Measurements from ENCODE around the gene PIPOX.

The PIPOX gene

GRCh38 chr17:29042679-29043538 lies at the start of gene PIPOX:
Gene PIPOX, plus strand, starts transcription at chr17:29043141. Its CDS starts 85 bp downstream, at chr17:29043226.
- TF ChIP-seq GATA1 (IDR thresholded peaks at IDR 0.05; ENCODE audit: low read depth, low read length) (no peak), POLR2A (IDR thresholded peaks at IDR 0.05; ENCODE audit: low read length) (no peak)
- DNase-seq, result peak in 1 of 2 experiments; percentile 30

- TF ChIP-seq GATA1 (IDR thresholded peaks at IDR 0.05; ENCODE audit: low read depth, low read length) (no peak), POLR2A (IDR thresholded peaks at IDR 0.05; ENCODE audit: low read length) (no peak)
- DNase-seq, result no peak
Measured at GRCh38 chr17:28993645-28994426, 49.1 kb upstream of the PIPOX start.

GRCh38 chr17:28996554-28997096 lies 46.3 kb upstream of the PIPOX start:
- DNase-seq, result no peak
- TF ChIP-seq GATA1 (IDR thresholded peaks at IDR 0.05; ENCODE audit: low read depth, low read length), result no peak
- TF ChIP-seq POLR2A (IDR thresholded peaks at IDR 0.05; ENCODE audit: low read length), result no peak

GRCh38 chr17:28997806-28998205 lies 45.1 kb upstream of the PIPOX start:
- no peak for TF ChIP-seq POLR2A (IDR thresholded peaks at IDR 0.05; ENCODE audit: low read length)
- TF ChIP-seq GATA1 (IDR thresholded peaks at IDR 0.05; ENCODE audit: low read depth, low read length), result no peak
- no peak for DNase-seq

- TF ChIP-seq POLR2A (IDR thresholded peaks at IDR 0.05; ENCODE audit: low read length) (no peak), GATA1 (IDR thresholded peaks at IDR 0.05; ENCODE audit: low read depth, low read length) (no peak)
- DNase-seq, result no peak
Measured at GRCh38 chr17:28999206-28999605, 43.7 kb upstream of the PIPOX start.

- TF ChIP-seq GATA1 (IDR thresholded peaks at IDR 0.05; ENCODE audit: low read depth, low read length) (no peak), POLR2A (IDR thresholded peaks at IDR 0.05; ENCODE audit: low read length) (no peak)
- no peak for DNase-seq
Measured at GRCh38 chr17:29000973-29001372, 42.0 kb upstream of the PIPOX start.

GRCh38 chr17:29002811-29003210 lies 40.1 kb upstream of the PIPOX start:
- TF ChIP-seq POLR2A (IDR thresholded peaks at IDR 0.05; ENCODE audit: low read length), result no peak
- no peak for TF ChIP-seq GATA1 (IDR thresholded peaks at IDR 0.05; ENCODE audit: low read depth, low read length)
- DNase-seq, result no peak

GRCh38 chr17:29003289-29003688 lies 39.7 kb upstream of the PIPOX start:
- DNase-seq, result no peak
- no peak for TF ChIP-seq POLR2A (IDR thresholded peaks at IDR 0.05; ENCODE audit: low read length)
- no peak for TF ChIP-seq GATA1 (IDR thresholded peaks at IDR 0.05; ENCODE audit: low read depth, low read length)

- TF ChIP-seq GATA1 (IDR thresholded peaks at IDR 0.05; ENCODE audit: low read depth, low read length) (no peak), POLR2A (IDR thresholded peaks at IDR 0.05; ENCODE audit: low read length) (no peak)
- peak in 1 of 2 experiments; percentile 10 for DNase-seq
Measured at GRCh38 chr17:29004081-29004692, 38.8 kb upstream of the PIPOX start.

- DNase-seq, result peak; percentile 68 to 70
- TF ChIP-seq GATA1 (IDR thresholded peaks at IDR 0.05; ENCODE audit: low read depth, low read length) (no peak), POLR2A (IDR thresholded peaks at IDR 0.05; ENCODE audit: low read length) (no peak)
Measured at GRCh38 chr17:29005936-29006511, 36.9 kb upstream of the PIPOX start, which contains the start of gene SEZ6. Gene SEZ6, minus strand, starts transcription at chr17:29006033. Its CDS starts 164 bp downstream, at chr17:29005869.

- no peak for TF ChIP-seq GATA1 (IDR thresholded peaks at IDR 0.05; ENCODE audit: low read depth, low read length)
- TF ChIP-seq POLR2A (IDR thresholded peaks at IDR 0.05; ENCODE audit: low read length), result no peak
- no peak for DNase-seq
Measured at GRCh38 chr17:29007456-29007855, 35.5 kb upstream of the PIPOX start.

GRCh38 chr17:29007860-29008455 lies 35.0 kb upstream of the PIPOX start:
- no peak for DNase-seq
- TF ChIP-seq GATA1 (IDR thresholded peaks at IDR 0.05; ENCODE audit: low read depth, low read length) (no peak), POLR2A (IDR thresholded peaks at IDR 0.05; ENCODE audit: low read length) (no peak)

- TF ChIP-seq GATA1 (IDR thresholded peaks at IDR 0.05; ENCODE audit: low read depth, low read length), result no peak
- TF ChIP-seq POLR2A (IDR thresholded peaks at IDR 0.05; ENCODE audit: low read length), result no peak
Measured at GRCh38 chr17:29008591-29008990, 34.4 kb upstream of the PIPOX start.

More at GRCh38 chr17:29008591-29008990, 34.4 kb upstream of the PIPOX start:
- DNase-seq, result no peak
